Liver (tissue), 9 donors: ENCODE results near the gene HCN3. TPM values are rescaled to one million over a fixed set of nuclear protein-coding genes. Genes with fewer than 3 reads are reported as not detected.

ENCODE experiments used
- DNase-seq: peaks from one replicate; pipeline ENCODE4 v3.0.0-alpha.2; 2017; ENCODE audit warnings: low spot score
- H3K27ac ChIP-seq, 2 donors: one replicate each; pipeline ENCODE4 v1.7.0; 2013; ENCODE audit warnings: inconsistent platforms in 2 of 2, low read length in 2 of 2, control low read depth in 1 of 2, low read depth in 1 of 2, mild to moderate bottlenecking in 1 of 2
- H3K27me3 ChIP-seq, 4 donors: one replicate each; pipeline versions ENCODE4 v1.6.1 to v1.7.0; 2013; ENCODE audit warnings: low read length in 3 of 4, inconsistent platforms in 1 of 4, mild to moderate bottlenecking in 1 of 4, moderate library complexity in 1 of 4; ENCODE audit not compliant: control insufficient read depth in 4 of 4, insufficient read depth in 4 of 4
- H3K36me3 ChIP-seq, 4 donors: one replicate each; pipeline versions ENCODE4 v1.6.1 to v1.7.0; 2013; ENCODE audit warnings: low read length in 3 of 4, mild to moderate bottlenecking in 3 of 4, low read depth in 1 of 4, moderate library complexity in 1 of 4; ENCODE audit not compliant: control insufficient read depth in 4 of 4, insufficient read depth in 3 of 4
- H3K4me1 ChIP-seq, 4 donors: one replicate each; pipeline versions ENCODE4 v1.6.1 to v1.7.0; 2013; ENCODE audit warnings: low read length in 3 of 4, mild to moderate bottlenecking in 3 of 4, moderate library complexity in 1 of 4; ENCODE audit not compliant: control insufficient read depth in 4 of 4, insufficient read depth in 4 of 4
- H3K4me3 ChIP-seq, 3 donors: one replicate each; pipeline versions ENCODE4 v1.6.1 to v1.7.0; 2013; ENCODE audit warnings: low read length in 3 of 3, control low read depth in 1 of 3, low read depth in 1 of 3, mild to moderate bottlenecking in 1 of 3
- H3K9ac ChIP-seq, 2 donors: one replicate each; pipeline ENCODE4 v1.7.0; 2013; ENCODE audit warnings: low read length in 2 of 2, mild to moderate bottlenecking in 2 of 2, moderate library complexity in 2 of 2, control low read depth in 1 of 2, low read depth in 1 of 2
- H3K9me3 ChIP-seq, 4 donors: one replicate each; pipeline versions ENCODE4 v1.6.1 to v1.7.0; 2013; ENCODE audit warnings: low read length in 3 of 4; ENCODE audit not compliant: control insufficient read depth in 4 of 4
- ATF3 ChIP-seq: IDR thresholded peaks from 2 replicates; pipeline ENCODE4 v1.6.1; 2016; ENCODE audit warnings: antibody characterized with exemption
- CTCF ChIP-seq: fragments of 150-350 bp; IDR thresholded peaks from 2 replicates; pipeline ENCODE4 v1.5.1; 2017; ENCODE audit warnings: improper control_type of control experiment, low read depth, low read length; ENCODE audit not compliant: missing input control
- EGR1 ChIP-seq, 2 donors: IDR thresholded peaks; 2 replicates each; pipeline ENCODE4 v1.6.1; 2016 to 2018; ENCODE audit warnings: antibody characterized with exemption in 2 of 2, low read depth in 2 of 2
- FOXA1 ChIP-seq: IDR thresholded peaks from 2 replicates; pipeline ENCODE4 v1.6.1; 2016; ENCODE audit warnings: antibody characterized with exemption
- FOXA2 ChIP-seq: IDR thresholded peaks from 2 replicates; pipeline ENCODE4 v1.6.1; 2016; ENCODE audit warnings: antibody characterized with exemption
- GABPA ChIP-seq, 2 donors: IDR thresholded peaks in 1 of 2; conservative IDR thresholded peaks in 1 of 2; 2 replicates each; pipeline ENCODE4 v1.6.1; 2016; ENCODE audit warnings: antibody characterized with exemption in 2 of 2, mild to moderate bottlenecking in 1 of 2, moderate library complexity in 1 of 2
- HNF4A ChIP-seq, 2 donors: conservative IDR thresholded peaks; 2 replicates each; pipeline ENCODE4 v1.6.1; 2016; ENCODE audit warnings: antibody characterized with exemption in 2 of 2, mild to moderate bottlenecking in 2 of 2
- JUND ChIP-seq, 2 donors: IDR thresholded peaks; 2 replicates each; pipeline ENCODE4 v1.6.1; 2016; ENCODE audit warnings: antibody characterized with exemption in 2 of 2
- MAX ChIP-seq: IDR thresholded peaks from 2 replicates; pipeline ENCODE4 v1.6.1; 2016; ENCODE audit warnings: antibody characterized with exemption
- NR2F2 ChIP-seq: IDR thresholded peaks from 2 replicates; pipeline ENCODE4 v1.6.1; 2016; ENCODE audit warnings: antibody characterized with exemption
- RAD21 ChIP-seq, 2 donors: IDR thresholded peaks; 2 replicates each; pipeline ENCODE4 v1.6.1; 2016; ENCODE audit warnings: antibody characterized with exemption in 2 of 2, mild to moderate bottlenecking in 2 of 2
- REST ChIP-seq: IDR thresholded peaks from 2 replicates; pipeline ENCODE4 v1.6.1; 2016; ENCODE audit warnings: antibody characterized with exemption, mild to moderate bottlenecking
- RXRA ChIP-seq, 2 donors: IDR thresholded peaks; 2 replicates each; pipeline ENCODE4 v1.6.1; 2017 to 2018; ENCODE audit warnings: antibody characterized with exemption in 2 of 2, mild to moderate bottlenecking in 1 of 2
- SP1 ChIP-seq: IDR thresholded peaks from 2 replicates; pipeline ENCODE4 v1.6.1; 2018; ENCODE audit warnings: antibody characterized with exemption, mild to moderate bottlenecking
- TAF1 ChIP-seq: conservative IDR thresholded peaks from 2 replicates; pipeline ENCODE4 v1.6.1; 2016; ENCODE audit warnings: antibody characterized with exemption, mild to moderate bottlenecking
- YY1 ChIP-seq: IDR thresholded peaks from 2 replicates; pipeline ENCODE4 v1.6.1; 2016; ENCODE audit warnings: antibody characterized with exemption, mild to moderate bottlenecking
- ZBTB33 ChIP-seq: IDR thresholded peaks from 2 replicates; pipeline ENCODE4 v1.6.1; 2016; ENCODE audit warnings: antibody characterized with exemption
- WGBS: extraction: QIAGEN DNeasy Blood & Tissue Kit; methylation state at CpG from one replicate; pipeline ENCODE4 v1.1.7; 2013; 5-methylcytosine and 5-hydroxymethylcytosine counted together
- polyA plus RNA-seq, 2 donors: library from polyadenylated mRNA; stranded (reverse) in 1 of 2; unstranded in 1 of 2; fragments of 200-250 nt in 1 of 2; fragments of >200 nt in 1 of 2; fragmentation: Nextera tagmentation in 1 of 2; extraction: Ambion mirVana in 1 of 2; gene quantifications; one replicate each; pipeline versions ENCODE4 v1.2.1 to v1.2.3, GENCODE V29; 2013 to 2015
- total RNA-seq, 2 donors: library from RNA; depleted of rRNA; stranded (reverse); fragments of >200 nt; gene quantifications; one replicate each; pipeline ENCODE4 v1.2.3, GENCODE V29; 2014
- donor health status: healthy.
- donor health status: healthy.
- donor health status: healthy.
- donor health status: healthy.
- donor health status: healthy.

HCN3 gene
- total and polyA plus RNA-seq, 4 donors, result 0.33 to 1.5 (median 0.93) TPM

- TF ChIP-seq EGR1 (IDR thresholded peaks at IDR 0.05; ENCODE audit: low read depth in 2 of 2), result no peak
- TF ChIP-seq CTCF, result no peak
- TF ChIP-seq JUND (IDR thresholded peaks at IDR 0.05), result no peak
- no peak for TF ChIP-seq ZBTB33
- TF ChIP-seq TAF1, result no peak
- no peak for TF ChIP-seq RAD21 (IDR thresholded peaks at IDR 0.05)
- no peak for TF ChIP-seq SP1
- no peak for TF ChIP-seq FOXA1
- TF ChIP-seq HNF4A (conservative IDR thresholded peaks at IDR 0.05), result no peak
- TF ChIP-seq ATF3, result no peak
- no peak for TF ChIP-seq NR2F2
- TF ChIP-seq GABPA (IDR thresholded peaks at IDR 0.05 in 1 of 2, conservative IDR thresholded peaks at IDR 0.05 in 1 of 2), result no peak
- no peak for TF ChIP-seq REST
- TF ChIP-seq MAX, result no peak
- TF ChIP-seq YY1, result no peak
- no peak for TF ChIP-seq RXRA (IDR thresholded peaks at IDR 0.05)
- no peak for TF ChIP-seq FOXA2
- DNase-seq, result no peak
- Histone ChIP-seq H3K27ac (no peak overlapping the region), H3K4me3 (no peak overlapping the region), H3K9me3 (no peaks in the 10 kb centered on the region), H3K4me1 (peaks cover 2 to 32% (median 22%) of the 10 kb centered on the region in 4 donors), H3K9ac (no peak overlapping the region), H3K27me3 (no peaks in the 10 kb centered on the region), H3K36me3 (peaks cover 0 to 1% (median 0%) of the 10 kb centered on the region in 4 donors)
- WGBS, result 93% methylated on average over 7 of the region's 7 CpGs
These were observed 25.7 kb upstream of the HCN3 start for GRCh38 chr1:155251566-155251965.

- Histone ChIP-seq H3K9me3 (no peaks in the 10 kb centered on the region), H3K27ac (no peak overlapping the region), H3K4me1 (peaks cover 2 to 36% (median 23%) of the 10 kb centered on the region in 4 donors), H3K9ac (no peak overlapping the region), H3K4me3 (no peak overlapping the region), H3K27me3 (no peaks in the 10 kb centered on the region), H3K36me3 (peaks cover 0 to 8% (median 0%) of the 10 kb centered on the region in 4 donors)
- 93% methylated on average over 5 of the region's 5 CpGs for WGBS
- no peak for DNase-seq
- TF ChIP-seq FOXA2, result no peak
- TF ChIP-seq SP1, result no peak
- no peak for TF ChIP-seq ZBTB33
These were observed 24.1 kb upstream of the HCN3 start for GRCh38 chr1:155253208-155253607.
